GM21381 (cell line): ENCODE measurements around the gene GPR78.

ENCODE experiments used
- ATAC-seq: cut with Tn5 transposase; IDR thresholded peaks from one replicate; pipeline ENCODE4 v1.9.1; 2021; ENCODE audit warnings: mild to moderate bottlenecking, moderate library complexity; ENCODE audit not compliant: unreplicated experiment

GPR78 gene

GRCh38 chr4:8597319-8597718 lies 17.1 kb downstream of the GPR78 start:
- no peak for ATAC-seq

GRCh38 chr4:8597791-8598190 lies 17.6 kb downstream of the GPR78 start:
- ATAC-seq, result no peak

- ATAC-seq, result no peak
Observed at GRCh38 chr4:8598391-8599090, 18.3 kb downstream of the GPR78 start.

- ATAC-seq, result no peak
Observed at GRCh38 chr4:8599091-8599460, 18.9 kb downstream of the GPR78 start.

GRCh38 chr4:8599657-8600056 lies 19.5 kb downstream of the GPR78 start:
- no peak for ATAC-seq

GRCh38 chr4:8600266-8600665 lies 20.1 kb downstream of the GPR78 start:
- ATAC-seq, result no peak

GRCh38 chr4:8600686-8601085 lies 20.5 kb downstream of the GPR78 start:
- ATAC-seq, result no peak

GRCh38 chr4:8601086-8601485 lies 20.9 kb downstream of the GPR78 start:
- ATAC-seq, result no peak

- ATAC-seq, result no peak
Observed at GRCh38 chr4:8601556-8601955, 21.4 kb downstream of the GPR78 start.

GRCh38 chr4:8602686-8603430 lies 22.7 kb downstream of the GPR78 start:
- no peak for ATAC-seq

- no peak for ATAC-seq
Observed at GRCh38 chr4:8603931-8604330, 23.7 kb downstream of the GPR78 start.

- no peak for ATAC-seq
Observed at GRCh38 chr4:8605289-8605688, 25.1 kb downstream of the GPR78 start.

GRCh38 chr4:8606476-8606875 lies 26.3 kb downstream of the GPR78 start:
- ATAC-seq, result no peak

- ATAC-seq, result no peak
Observed at GRCh38 chr4:8606966-8607365, 26.8 kb downstream of the GPR78 start.

- ATAC-seq, result no peak
Observed at GRCh38 chr4:8607603-8608481, 27.6 kb downstream of the GPR78 start.

- ATAC-seq, result no peak
Observed at GRCh38 chr4:8608714-8609391, 28.7 kb downstream of the GPR78 start.

GRCh38 chr4:8609406-8609805 lies 29.2 kb downstream of the GPR78 start:
- ATAC-seq, result no peak

GRCh38 chr4:8609824-8610350 lies 29.7 kb downstream of the GPR78 start:
- ATAC-seq, result no peak

- ATAC-seq, result no peak
Observed at GRCh38 chr4:8610858-8611616, 30.8 kb downstream of the GPR78 start.

- no peak for ATAC-seq
Observed at GRCh38 chr4:8612646-8613045, 32.5 kb downstream of the GPR78 start.
